Measurements from ENCODE around the gene PLAC9. TPM values are rescaled to one million over a fixed set of nuclear protein-coding genes. Genes with fewer than 3 reads are reported as not detected.
A peak's percentile ranks its signal among the peaks of the same experiment; 100 is the strongest.

The PLAC9 gene
- total and polyA plus RNA-seq, 2 donors from 2014 or later = 31.4 to 49.9 TPM

DNA sequence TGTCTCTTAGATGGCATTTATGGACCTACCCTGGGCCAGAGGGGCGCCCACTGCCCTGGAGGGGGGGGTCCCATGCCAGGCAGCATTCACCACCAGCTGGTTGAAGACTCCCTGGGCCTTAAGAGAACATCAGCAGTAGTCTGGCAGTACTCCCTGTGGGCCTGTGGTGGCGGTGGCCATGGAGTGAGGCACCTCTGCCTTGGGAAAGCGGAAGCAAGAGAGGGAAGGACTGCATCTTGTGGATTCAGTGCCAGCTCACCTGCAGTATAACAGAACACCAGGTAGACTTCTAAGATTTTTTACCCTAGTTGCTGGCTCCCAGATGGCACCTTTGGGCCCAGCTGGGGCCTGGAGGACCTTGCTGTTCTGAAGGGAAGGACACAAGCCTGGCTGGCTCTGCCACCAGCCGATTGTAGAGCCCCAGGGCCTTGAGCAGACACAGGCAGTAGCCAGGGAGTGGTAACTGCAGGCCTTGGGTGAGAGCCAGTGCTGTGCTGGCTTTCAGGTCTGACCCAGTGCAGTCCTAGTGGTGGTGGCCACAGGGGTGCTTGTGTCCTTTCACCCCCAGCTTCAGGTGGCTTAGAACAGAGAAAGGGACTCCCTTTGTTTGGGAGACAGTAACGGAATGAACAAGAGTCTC, 15.8 kb downstream of the PLAC9 start:
- H3K9me3 ChIP-seq (ENCODE audit: control insufficient read depth in 2 of 3, insufficient read depth in 1 of 3, low read length in 3 of 3) = peaks cover 0 to 11% (median 0%) of the 10 kb centered on the region in 3 donors
- no peaks in the 10 kb centered on the region for H3K27me3 ChIP-seq (ENCODE audit: control insufficient read depth, insufficient read depth, low read length)
- no peak overlapping the region for H3K4me3 ChIP-seq (ENCODE audit: low read length in 3 of 3)
- H3K27ac ChIP-seq (ENCODE audit: low read depth in 2 of 2, low read length in 2 of 2) = no peak overlapping the region
- H3K4me1 ChIP-seq (ENCODE audit: control insufficient read depth in 2 of 3, insufficient read depth in 2 of 3, low read depth in 1 of 3, low read length in 3 of 3) = peaks cover 0 to 10% (median 6%) of the 10 kb centered on the region in 3 donors
- DNase-seq (peak in 1 of 5 donors; percentile 58), FAIRE-seq (no peak)
- TF ChIP-seq, protein P1, sequence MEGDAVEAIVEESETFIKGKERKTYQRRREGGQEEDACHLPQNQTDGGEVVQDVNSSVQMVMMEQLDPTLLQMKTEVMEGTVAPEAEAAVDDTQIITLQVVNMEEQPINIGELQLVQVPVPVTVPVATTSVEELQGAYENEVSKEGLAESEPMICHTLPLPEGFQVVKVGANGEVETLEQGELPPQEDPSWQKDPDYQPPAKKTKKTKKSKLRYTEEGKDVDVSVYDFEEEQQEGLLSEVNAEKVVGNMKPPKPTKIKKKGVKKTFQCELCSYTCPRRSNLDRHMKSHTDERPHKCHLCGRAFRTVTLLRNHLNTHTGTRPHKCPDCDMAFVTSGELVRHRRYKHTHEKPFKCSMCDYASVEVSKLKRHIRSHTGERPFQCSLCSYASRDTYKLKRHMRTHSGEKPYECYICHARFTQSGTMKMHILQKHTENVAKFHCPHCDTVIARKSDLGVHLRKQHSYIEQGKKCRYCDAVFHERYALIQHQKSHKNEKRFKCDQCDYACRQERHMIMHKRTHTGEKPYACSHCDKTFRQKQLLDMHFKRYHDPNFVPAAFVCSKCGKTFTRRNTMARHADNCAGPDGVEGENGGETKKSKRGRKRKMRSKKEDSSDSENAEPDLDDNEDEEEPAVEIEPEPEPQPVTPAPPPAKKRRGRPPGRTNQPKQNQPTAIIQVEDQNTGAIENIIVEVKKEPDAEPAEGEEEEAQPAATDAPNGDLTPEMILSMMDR (IDR thresholded peaks at IDR 0.05; ENCODE audit: borderline replicate concordance, extremely low read depth, insufficient read depth) = no peak
- intact Hi-C loops (cut with DNase I) = no loop called here
- no peak overlapping the region for H3K9ac ChIP-seq (ENCODE audit: low read length in 3 of 3)
- H3K36me3 ChIP-seq (ENCODE audit: control insufficient read depth in 2 of 3, insufficient read depth in 3 of 3, low read length in 3 of 3) = peaks cover 0 to 27% (median 8%) of the 10 kb centered on the region in 3 donors

DNA sequence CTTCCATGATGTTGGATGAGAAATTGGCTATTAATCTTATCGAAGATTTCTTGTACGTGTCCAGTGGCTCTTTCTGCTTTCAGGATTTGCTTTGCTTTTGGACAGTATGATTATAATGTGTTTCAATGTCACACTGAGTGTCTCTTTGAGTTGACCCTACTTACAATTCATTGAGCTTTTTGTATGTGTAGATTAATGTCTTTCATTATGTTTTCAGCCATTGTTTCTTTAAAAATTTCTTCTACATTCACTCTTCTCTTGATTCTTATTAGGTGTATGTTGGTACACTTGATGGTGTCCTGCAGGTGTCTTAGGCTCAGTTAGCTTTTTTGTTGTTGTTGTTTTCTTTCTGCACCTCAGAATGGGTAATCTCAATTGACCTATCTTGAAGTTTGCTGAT, 16.6 kb downstream of the PLAC9 start:
- intact Hi-C loops (cut with DNase I) = no loop called here
- no peak overlapping the region for H3K9ac ChIP-seq (ENCODE audit: low read length in 3 of 3)
- DNase-seq (no peak), FAIRE-seq (no peak)
- H3K27ac ChIP-seq (ENCODE audit: low read depth in 2 of 2, low read length in 2 of 2) = no peak overlapping the region
- H3K9me3 ChIP-seq (ENCODE audit: control insufficient read depth in 2 of 3, insufficient read depth in 1 of 3, low read length in 3 of 3) = peaks cover 0 to 11% (median 0%) of the 10 kb centered on the region in 3 donors
- no peaks in the 10 kb centered on the region for H3K27me3 ChIP-seq (ENCODE audit: control insufficient read depth, insufficient read depth, low read length)
- peaks cover 0 to 32% (median 8%) of the 10 kb centered on the region in 3 donors for H3K36me3 ChIP-seq (ENCODE audit: control insufficient read depth in 2 of 3, insufficient read depth in 3 of 3, low read length in 3 of 3)
- H3K4me3 ChIP-seq (ENCODE audit: low read length in 3 of 3) = no peak overlapping the region
- TF ChIP-seq, protein P1 (IDR thresholded peaks at IDR 0.05; ENCODE audit: borderline replicate concordance, extremely low read depth, insufficient read depth) = no peak
- H3K4me1 ChIP-seq (ENCODE audit: control insufficient read depth in 2 of 3, insufficient read depth in 2 of 3, low read depth in 1 of 3, low read length in 3 of 3) = peaks cover 0 to 6% (median 3%) of the 10 kb centered on the region in 3 donors

DNA sequence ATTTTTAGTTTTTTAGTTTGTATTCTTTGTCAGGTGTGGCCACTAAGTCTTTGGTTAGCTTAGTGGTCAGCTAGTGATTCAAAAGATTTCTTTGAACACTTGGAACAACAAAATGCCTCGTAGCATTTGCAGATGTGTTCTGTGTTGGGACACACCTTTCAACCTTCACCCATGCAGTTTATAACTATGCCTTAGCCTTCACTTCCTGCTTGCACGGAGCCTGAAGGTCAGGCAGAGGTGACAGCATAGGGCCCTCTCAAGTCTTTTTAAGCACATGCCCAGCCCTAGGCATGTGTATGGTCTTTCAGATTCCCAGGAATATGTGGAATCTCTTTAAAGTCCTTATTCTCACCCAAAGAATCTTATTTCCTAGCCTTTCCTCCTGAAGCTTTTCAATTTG, 17.6 kb downstream of the PLAC9 start:
- intact Hi-C loops (cut with DNase I) = loop anchor here (10.0 kb wide), 1 partner anchor 55 kb away; the partner anchor contains the start of gene ANXA11
- FAIRE-seq = no peak
- no peaks in the 10 kb centered on the region for H3K27me3 ChIP-seq (ENCODE audit: control insufficient read depth, insufficient read depth, low read length)
- H3K4me3 ChIP-seq (ENCODE audit: low read length in 3 of 3) = no peak overlapping the region
- H3K36me3 ChIP-seq (ENCODE audit: control insufficient read depth in 2 of 3, insufficient read depth in 3 of 3, low read length in 3 of 3) = peaks cover 0 to 40% (median 12%) of the 10 kb centered on the region in 3 donors
- H3K27ac ChIP-seq (ENCODE audit: low read depth in 2 of 2, low read length in 2 of 2) = no peak overlapping the region
- peaks cover 0 to 11% (median 0%) of the 10 kb centered on the region in 3 donors for H3K9me3 ChIP-seq (ENCODE audit: control insufficient read depth in 2 of 3, insufficient read depth in 1 of 3, low read length in 3 of 3)
- no peak for DNase-seq
- H3K9ac ChIP-seq (ENCODE audit: low read length in 3 of 3) = no peak overlapping the region
- H3K4me1 ChIP-seq (ENCODE audit: control insufficient read depth in 2 of 3, insufficient read depth in 2 of 3, low read depth in 1 of 3, low read length in 3 of 3) = peaks cover 0 to 6% (median 4%) of the 10 kb centered on the region in 3 donors
- TF ChIP-seq, protein P1 (IDR thresholded peaks at IDR 0.05; ENCODE audit: borderline replicate concordance, extremely low read depth, insufficient read depth) = no peak
